Inflammatory macrophage treated with lipopolysaccharide for 1 hour (primary cell): Measurements from ENCODE around the gene TDRD12.

ENCODE experiments used
- DNase-seq, 2 donors: peaks; one replicate each; pipeline ENCODE4 v3.0.0-alpha.2; 2020 to 2022

The TDRD12 gene

DNA sequence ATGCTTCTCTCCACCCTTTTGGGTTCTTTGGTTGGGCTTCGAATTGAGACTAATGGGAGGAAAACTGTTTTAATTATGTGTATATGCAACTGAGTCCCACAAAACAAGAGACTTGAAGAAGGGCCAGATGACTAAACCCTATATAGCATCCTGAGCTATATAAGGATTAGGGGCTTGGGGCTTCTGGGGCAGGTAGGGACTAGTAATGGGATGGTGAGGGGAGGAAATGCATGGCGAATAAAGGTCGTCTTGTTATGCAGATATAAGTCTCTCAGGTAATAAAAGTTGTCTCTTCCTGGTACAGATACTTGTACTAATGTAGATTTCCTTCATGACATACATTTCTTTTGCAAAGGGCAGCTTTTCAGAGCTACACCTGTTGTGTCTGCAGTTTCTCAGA is 152.8 kb downstream of the TDRD12 start:
- DNase-seq: no peak

DNA sequence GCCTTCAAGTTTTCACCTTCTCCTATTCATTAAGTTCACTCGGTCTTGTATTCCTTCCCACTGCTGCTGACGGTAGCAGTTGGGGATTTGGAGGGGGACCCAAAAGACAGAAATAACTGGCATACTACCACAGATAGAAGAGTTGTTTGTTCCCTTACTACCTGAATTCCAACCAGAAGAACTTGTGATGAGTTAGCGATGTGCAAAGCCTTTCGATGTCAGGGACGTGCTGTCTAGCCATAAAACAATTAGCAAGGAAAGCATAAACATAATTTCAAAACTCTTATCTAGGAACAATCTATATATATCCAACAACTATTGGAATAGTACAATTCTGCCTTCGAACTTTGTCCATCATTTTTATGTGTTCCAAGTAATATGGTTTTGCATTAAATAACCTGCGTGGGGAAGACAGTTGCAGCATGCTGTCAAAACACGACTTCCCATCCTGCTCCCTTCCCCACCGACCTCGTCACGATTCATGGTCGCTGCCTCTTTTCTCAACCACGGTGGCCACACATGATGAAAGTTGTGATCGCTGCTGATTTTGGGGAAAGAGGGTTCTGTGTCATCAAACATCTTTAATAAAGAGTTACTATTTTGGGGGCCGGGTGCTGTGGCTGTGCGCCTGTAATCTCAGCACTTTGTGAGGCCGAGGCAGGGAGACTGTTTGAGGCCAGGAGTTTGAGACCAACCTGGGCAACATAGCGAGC is 153.8 kb downstream of the TDRD12 start:
- DNase-seq: no peak

DNA sequence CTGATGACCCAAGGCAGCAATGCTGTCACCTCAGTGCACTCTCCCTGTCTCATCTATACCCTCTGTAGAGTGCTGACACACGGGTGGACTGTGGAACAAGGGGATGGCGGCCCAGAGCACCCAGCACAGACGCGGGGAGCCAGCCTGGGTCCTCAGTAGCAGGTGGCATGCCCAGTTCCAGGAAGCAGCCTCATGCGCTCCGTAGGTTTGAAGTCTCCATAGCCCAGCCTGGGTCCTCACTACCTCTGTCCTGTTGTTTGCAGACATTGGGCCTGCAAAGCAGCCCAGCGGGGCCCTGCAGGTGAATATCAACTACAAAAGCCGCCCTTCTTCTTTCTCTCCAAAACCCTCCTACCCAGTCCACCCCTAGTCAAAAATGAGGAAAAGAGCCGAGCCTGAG is 155.0 kb downstream of the TDRD12 start:
- DNase-seq: no peak

DNA sequence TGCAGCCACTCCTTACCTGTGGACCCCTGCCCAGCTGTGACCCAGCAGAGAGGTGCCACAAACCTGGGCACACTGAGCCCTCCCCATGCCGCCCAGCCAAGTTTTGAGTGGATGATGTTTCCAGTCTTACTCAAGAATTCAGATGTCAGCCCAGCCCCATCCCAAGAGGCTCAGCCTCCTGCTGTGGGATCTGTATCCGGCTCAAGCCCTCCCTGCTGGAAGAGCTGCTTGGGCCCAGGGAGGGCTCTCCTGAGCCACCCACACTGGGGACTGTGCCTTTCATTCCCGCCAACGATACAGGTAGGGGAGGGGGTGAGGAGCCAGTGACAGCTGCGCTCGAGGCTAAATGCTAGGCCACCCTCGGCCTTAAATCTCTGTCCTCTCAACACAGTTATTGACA is 155.9 kb downstream of the TDRD12 start:
- DNase-seq: no peak

DNA sequence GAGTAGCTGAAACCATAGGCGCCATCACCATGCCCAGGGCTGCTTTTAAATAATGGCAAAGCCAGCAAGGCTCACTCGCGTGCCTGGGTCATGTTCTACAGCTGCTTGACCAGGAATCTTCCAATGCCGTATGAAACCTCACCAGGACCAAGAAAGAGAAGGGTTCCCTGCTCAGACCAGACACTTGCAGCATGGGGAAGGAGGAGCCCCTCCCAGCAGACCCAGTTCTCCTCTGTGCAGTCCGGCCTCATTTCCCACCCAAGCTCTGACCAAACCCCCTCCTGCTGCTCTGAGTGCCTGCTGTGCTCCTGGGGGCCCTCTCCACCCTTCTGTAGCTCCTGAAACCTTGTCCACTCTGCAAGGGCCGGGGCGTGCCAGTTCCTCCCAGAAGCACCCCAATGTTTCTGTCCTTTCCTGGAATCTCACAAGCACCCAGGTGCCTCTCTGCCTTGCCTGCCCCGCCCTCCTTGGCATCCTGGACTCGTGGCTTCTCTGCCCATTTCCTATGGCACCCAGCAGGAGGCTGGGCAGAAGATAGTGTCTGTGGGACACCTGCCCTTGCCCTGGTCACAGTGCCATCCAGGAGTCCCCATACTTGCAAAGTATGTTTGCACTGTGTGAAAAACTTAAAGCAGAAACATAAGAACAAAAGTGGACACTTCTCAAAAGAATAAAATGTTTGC is 156.8 kb downstream of the TDRD12 start:
- no peak for DNase-seq

DNA sequence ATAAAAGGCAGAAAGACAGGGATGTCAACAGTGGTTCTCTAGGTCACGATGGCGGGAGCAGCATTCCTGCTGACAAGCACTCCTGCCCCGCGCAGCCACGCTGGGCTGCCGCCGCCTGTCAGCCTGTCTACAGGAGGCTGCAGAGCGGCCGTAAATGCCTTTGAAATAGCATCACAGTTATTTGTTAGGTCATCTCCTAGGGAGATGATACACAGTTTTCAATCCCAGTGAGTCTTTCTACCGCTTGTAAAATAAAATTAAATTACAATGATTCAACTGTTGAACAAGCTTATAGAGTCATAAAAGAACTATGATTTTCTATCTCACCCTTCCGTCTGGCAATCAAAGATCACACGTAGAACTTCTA is 157.3 kb downstream of the TDRD12 start:
- DNase-seq: no peak
